WI38 (cell line): Measurements from ENCODE around the gene YIPF7.

ENCODE experiments used
- H3K4me3 ChIP-seq: 2 replicates; pipeline ENCODE4 v1.5.1; 2011; ENCODE audit warnings: low read depth, mild to moderate bottlenecking, control low read depth, low read length
- CTCF ChIP-seq: IDR thresholded peaks from 2 replicates; pipeline ENCODE4 v1.5.1; 2012; ENCODE audit warnings: low read depth, mild to moderate bottlenecking, control low read depth, low read length

The YIPF7 gene

GRCh38 chr4:44623676-44624075 lies 27.7 kb downstream of the YIPF7 start:
- H3K4me3 ChIP-seq: no peak overlapping the region
- TF ChIP-seq CTCF: no peak

GRCh38 chr4:44616621-44617020 lies 34.8 kb downstream of the YIPF7 start:
- no peak for TF ChIP-seq CTCF

GRCh38 chr4:44583393-44583792 lies 68.0 kb downstream of the YIPF7 start:
- no peak overlapping the region for H3K4me3 ChIP-seq
- TF ChIP-seq CTCF: no peak

More at GRCh38 chr4:44616621-44617020, 34.8 kb downstream of the YIPF7 start:
- H3K4me3 ChIP-seq: no peak overlapping the region

- H3K4me3 ChIP-seq: no peak overlapping the region
- TF ChIP-seq CTCF: no peak
These were observed 71.2 kb downstream of the YIPF7 start for GRCh38 chr4:44580231-44580630.

GRCh38 chr4:44578954-44579353 lies 72.5 kb downstream of the YIPF7 start:
- TF ChIP-seq CTCF: no peak
- no peak overlapping the region for H3K4me3 ChIP-seq
